Left lung (tissue), 10 donors: ENCODE measurements around the gene SIGLEC7. TPM values are rescaled to one million over a fixed set of nuclear protein-coding genes. Genes with fewer than 3 reads are reported as not detected.

Experiments used
- ATAC-seq: fragments of 200-7000 bp; cut with Tn5 transposase; one replicate; pipeline ENCODE4 v1.9.1; 2020; ENCODE audit warnings: moderate library complexity
- DNase-seq, 4 donors: peaks; one replicate each; pipeline ENCODE4 v3.0.0-alpha.2; 2013 to 2020
- H3K27ac ChIP-seq, 2 donors: fragments of 200-600 bp; sonication (generic) in 1 of 2; one replicate each; pipeline versions ENCODE4 v1.5.0 to v1.8.0; 2020 to 2021
- H3K27me3 ChIP-seq, 2 donors: fragments of 200-600 bp; sonication (generic) in 1 of 2; one replicate each; pipeline versions ENCODE4 v1.5.0 to v1.8.0; 2020 to 2021
- H3K36me3 ChIP-seq, 2 donors: fragments of 200-600 bp; sonication (generic) in 1 of 2; one replicate each; pipeline versions ENCODE4 v1.5.0 to v1.8.0; 2020 to 2021
- H3K4me1 ChIP-seq, 2 donors: fragments of 200-600 bp; one replicate each; pipeline ENCODE4 v1.8.0; 2021
- H3K4me3 ChIP-seq, 2 donors: fragments of 200-600 bp; sonication (generic) in 1 of 2; one replicate each; pipeline versions ENCODE4 v1.5.0 to v1.8.0; 2020 to 2021; ENCODE audit warnings: mild to moderate bottlenecking in 1 of 2
- H3K9me3 ChIP-seq, 2 donors: fragments of 200-600 bp; sonication (generic) in 1 of 2; one replicate each; pipeline versions ENCODE4 v1.5.0 to v1.8.0; 2020 to 2021
- CTCF ChIP-seq, 2 donors: fragments of 200-600 bp; sonication (generic) in 1 of 2; IDR thresholded peaks; one replicate each; pipeline versions ENCODE4 v1.5.0 to v1.8.0; 2021; ENCODE audit warnings: antibody characterized with exemption in 2 of 2
- intact Hi-C, 2 donors: fragments of 100-400 bp; cut with DNase I; formaldehyde crosslinking; loops; one replicate each; pipeline versions ENCODE4 v1.11.2 to v1.14.2; 2022
- polyA plus RNA-seq, 6 donors: library from polyadenylated mRNA; unstranded; fragments of 120-200 nt; gene quantifications; one replicate each; pipeline ENCODE4 v1.2.1, GENCODE V29; 2013; ENCODE audit not compliant: insufficient read length in 6 of 6
- total RNA-seq, 2 donors: library from RNA; stranded (reverse); fragmentation: NEBNext Ultra II Directional; extraction: Animal tissue kit (Norgen Biotek cat#: 25700); gene quantifications; one replicate each; pipeline ENCODE4 v1.2.1, GENCODE V29; 2021
- donor health status: DM: no; HTN: yes; CAD: no.
- donor health status: DM: no; HTN: no; CAD: no.

The SIGLEC7 gene
- total and polyA plus RNA-seq, 8 donors = 0.63 to 10.4 (median 0.78) TPM

- ATAC-seq (no peak), DNase-seq (no peak)
- Histone ChIP-seq H3K27ac (no peak overlapping the region), H3K9me3 (no peaks in the 10 kb centered on the region), H3K4me3 (no peak overlapping the region), H3K4me1 (peaks cover 0 to 4% of the 10 kb centered on the region in 2 donors), H3K36me3 (no peaks in the 10 kb centered on the region), H3K27me3 (peaks cover 0 to 49% of the 10 kb centered on the region in 2 donors)
- no peak for TF ChIP-seq CTCF (IDR thresholded peaks at IDR 0.05)
- intact Hi-C loops = loop anchor here in 1 of 2 donors (10.0 kb wide), 1 partner anchor 149 kb away; the partner anchor contains the start of gene KLK11
Observed at GRCh38 chr19:51173681-51174080, 31.6 kb downstream of the SIGLEC7 start.

GRCh38 chr19:51179256-51179655 is 37.2 kb downstream of the SIGLEC7 start:
- TF ChIP-seq CTCF (IDR thresholded peaks at IDR 0.05) = no peak
- ATAC-seq (no peak), DNase-seq (no peak)
- Histone ChIP-seq H3K9me3 (no peaks in the 10 kb centered on the region), H3K4me1 (no peaks in the 10 kb centered on the region), H3K27me3 (peaks cover 0 to 54% of the 10 kb centered on the region in 2 donors), H3K27ac (no peak overlapping the region), H3K36me3 (no peaks in the 10 kb centered on the region), H3K4me3 (no peak overlapping the region)
- intact Hi-C loops = loop anchor here in 1 of 2 donors (10.0 kb wide), 1 partner anchor 154 kb away; the partner anchor contains the start of gene KLK11

GRCh38 chr19:51181377-51181912 is 39.3 kb downstream of the SIGLEC7 start:
- H3K4me1 ChIP-seq = no peaks in the 10 kb centered on the region
- H3K9me3 ChIP-seq = no peaks in the 10 kb centered on the region
- intact Hi-C loops = no loop called here
- no peak overlapping the region for H3K27ac ChIP-seq
- TF ChIP-seq CTCF (IDR thresholded peaks at IDR 0.05) = no peak
- no peaks in the 10 kb centered on the region for H3K36me3 ChIP-seq
- ATAC-seq (no peak), DNase-seq (no peak)
- no peak overlapping the region for H3K4me3 ChIP-seq
- peaks cover 0 to 55% of the 10 kb centered on the region in 2 donors for H3K27me3 ChIP-seq

- no peak for ATAC-seq
- intact Hi-C loops = no loop called here
- no peak for DNase-seq
- H3K36me3 ChIP-seq = no peaks in the 10 kb centered on the region
- H3K9me3 ChIP-seq = no peaks in the 10 kb centered on the region
- H3K4me1 ChIP-seq = no peaks in the 10 kb centered on the region
- no peak overlapping the region for H3K4me3 ChIP-seq
- no peak for TF ChIP-seq CTCF (IDR thresholded peaks at IDR 0.05)
- H3K27ac ChIP-seq = no peak overlapping the region
- peaks cover 0 to 50% of the 10 kb centered on the region in 2 donors for H3K27me3 ChIP-seq
Observed at GRCh38 chr19:51181913-51182419, 39.9 kb downstream of the SIGLEC7 start.

- intact Hi-C loops = no loop called here
- Histone ChIP-seq H3K27ac (no peak overlapping the region), H3K36me3 (no peaks in the 10 kb centered on the region), H3K4me3 (no peak overlapping the region), H3K27me3 (peaks cover 0 to 46% of the 10 kb centered on the region in 2 donors), H3K9me3 (no peaks in the 10 kb centered on the region), H3K4me1 (no peaks in the 10 kb centered on the region)
- TF ChIP-seq CTCF (IDR thresholded peaks at IDR 0.05) = no peak
- DNase-seq = no peak
- no peak for ATAC-seq
Observed at GRCh38 chr19:51183629-51184028, 41.5 kb downstream of the SIGLEC7 start.
